T-cell (primary cell): ENCODE data around the gene KRTAP3-2. TPM values are rescaled to one million over a fixed set of nuclear protein-coding genes. Genes with fewer than 3 reads are reported as not detected.

ENCODE experiments used
- ATAC-seq, 4 experiments: fragments of 200-7000 bp in 3 of 4; fragments of 150-1000 bp in 1 of 4; cut with Tn5 transposase; replicated peaks in 1 of 4; 1 replicate in 3 of 4; 2 replicates in 1 of 4; pipeline ENCODE4 v1.10.0; 2021; ENCODE audit warnings: moderate library complexity in 3 of 4, mild to moderate bottlenecking in 2 of 4, moderate number of reproducible peaks in 1 of 4
- CTCF ChIA-PET, 2 donors: fragments of 300-600 bp; sonication (Branson Sonifier 250); formaldehyde crosslinking; loops; one replicate each; lab custom pipeline; 2022; ENCODE audit warnings: antibody characterized with exemption in 2 of 2; lab: Charles Lee
- POLR2A ChIA-PET, 2 donors: fragments of 300-600 bp; sonication (Branson Sonifier 250); formaldehyde crosslinking; loops; one replicate each; lab custom pipeline; 2022; ENCODE audit warnings: antibody characterized with exemption in 2 of 2; lab: Charles Lee
- DNase-seq, 35 experiments: peaks; one replicate each; pipeline versions ENCODE4 v3.0.0 to v3.0.0-alpha.2; 2013 to 2023
- H3K27ac ChIP-seq: one replicate; pipeline ENCODE4 v1.5.1; 2013; ENCODE audit warnings: low read length
- H3K27me3 ChIP-seq, 2 experiments: replicated peaks in 1 of 2; 1 replicate in 1 of 2; 2 replicates in 1 of 2; pipeline versions ENCODE4 v1.6.1 to v1.7.0; 2013; ENCODE audit warnings: low read length in 1 of 2, mixed read lengths in 1 of 2; ENCODE audit not compliant: control insufficient read depth in 2 of 2, insufficient read depth in 2 of 2; ENCODE audit errors: extremely low read depth in 1 of 2
- H3K36me3 ChIP-seq, 2 donors: 1 replicate in 1 of 2; 2 replicates in 1 of 2; pipeline versions ENCODE4 v1.6.1 to v1.7.0; 2013; ENCODE audit warnings: low read length in 1 of 2; ENCODE audit not compliant: control insufficient read depth in 2 of 2, insufficient read depth in 1 of 2; ENCODE audit errors: extremely low read depth in 1 of 2
- H3K4me1 ChIP-seq, 2 experiments: 1 replicate in 1 of 2; 2 replicates in 1 of 2; pipeline versions ENCODE4 v1.6.1 to v1.7.0; 2013; ENCODE audit warnings: low read length in 2 of 2, mixed read lengths in 1 of 2; ENCODE audit not compliant: insufficient read depth in 2 of 2, control insufficient read depth in 1 of 2; ENCODE audit errors: extremely low read depth in 1 of 2
- H3K4me3 ChIP-seq, 2 donors: 1 replicate in 1 of 2; 2 replicates in 1 of 2; pipeline versions ENCODE4 v1.5.1 to v1.7.0; 2013; ENCODE audit warnings: mild to moderate bottlenecking in 2 of 2, low read length in 1 of 2, moderate library complexity in 1 of 2; ENCODE audit not compliant: control insufficient read depth in 1 of 2; ENCODE audit errors: extremely low read depth in 1 of 2
- H3K9me3 ChIP-seq: 2 replicates; pipeline ENCODE4 v1.7.0; 2013
- H3K27ac Mint-ChIP-seq, 2 donors: one replicate each; pipeline ENCODE4 v1.8.0; 2020 to 2021; ENCODE audit warnings: mild to moderate bottlenecking in 2 of 2, mixed read lengths in 2 of 2
- H3K27me3 Mint-ChIP-seq, 2 donors: one replicate each; pipeline ENCODE4 v1.8.0; 2021 to 2022; ENCODE audit warnings: mixed read lengths in 2 of 2
- H3K36me3 Mint-ChIP-seq: one replicate; pipeline ENCODE4 v1.8.0; 2021; ENCODE audit warnings: mixed read lengths
- H3K4me1 Mint-ChIP-seq, 3 donors: one replicate each; pipeline ENCODE4 v1.8.0; 2020 to 2022; ENCODE audit warnings: mixed read lengths in 3 of 3, mild to moderate bottlenecking in 1 of 3
- H3K4me3 Mint-ChIP-seq, 3 donors: one replicate each; pipeline ENCODE4 v1.8.0; 2020 to 2022; ENCODE audit warnings: mild to moderate bottlenecking in 3 of 3, mixed read lengths in 3 of 3, moderate library complexity in 3 of 3
- H3K9me3 Mint-ChIP-seq, 3 donors: one replicate each; pipeline ENCODE4 v1.8.0; 2020 to 2022; ENCODE audit warnings: mixed read lengths in 3 of 3
- WGBS: methylation state at CpG from one replicate; pipeline ENCODE4 v1.1.5; 2013; ENCODE audit warnings: missing lambda C conversion rate; ENCODE audit not compliant: insufficient coverage; 5-methylcytosine and 5-hydroxymethylcytosine counted together
- total RNA-seq, 35 experiments: library from RNA in 6 of 35; stranded (reverse) in 6 of 35; fragments of 120-200 nt in 1 of 35; gene quantifications; one replicate each; pipeline versions ENCODE4 v1.2.1 to v1.2.4 and lab custom pipeline; 2013 to 2026

Gene KRTAP3-2
- total RNA-seq, 5 donors from 2014 or later (not counting 1 experiment from before 2014, with no cell fraction given) = not detected

DNA sequence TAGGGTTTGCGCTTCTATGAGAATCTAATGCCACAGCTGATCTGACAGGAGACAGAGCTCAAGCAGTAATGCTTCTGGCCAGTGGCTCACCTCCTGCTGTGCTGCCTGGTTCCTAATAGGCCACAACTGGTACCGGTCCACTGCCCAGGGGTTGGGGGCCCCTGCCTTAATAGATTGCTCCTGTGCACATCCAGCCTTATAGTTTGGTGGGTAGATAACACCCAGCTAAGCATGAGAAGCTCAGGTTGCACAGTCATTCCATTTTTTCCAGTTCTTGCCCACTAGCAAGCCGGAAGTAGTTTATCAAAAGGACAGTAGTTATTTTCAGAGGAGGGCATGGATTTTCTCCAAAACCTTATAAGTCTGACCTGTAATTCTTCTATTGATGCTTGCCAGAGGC is 19.7 kb upstream of the KRTAP3-2 start:
- ATAC-seq (no peak), DNase-seq (no peak)
- Histone ChIP-seq H3K9me3 (no peaks in the 10 kb centered on the region), H3K4me3 (no peak overlapping the region), H3K27me3 (no peaks in the 10 kb centered on the region), H3K4me1 (no peaks in the 10 kb centered on the region), H3K36me3 (no peaks in the 10 kb centered on the region), H3K27ac (no peak overlapping the region)
- CTCF ChIA-PET = no interaction called here
- Mint-ChIP-seq H3K4me1 (no peaks in the 10 kb centered on the region), H3K9me3 (peaks cover 0 to 4% (median 3%) of the 10 kb centered on the region in 3 donors), H3K36me3 (no peaks in the 10 kb centered on the region), H3K4me3 (no peak overlapping the region), H3K27ac (no peak overlapping the region), H3K27me3 (peaks cover 3 to 21% of the 10 kb centered on the region in 2 donors)
- POLR2A ChIA-PET = no interaction called here
- 91% methylated on average over 1 of the region's 3 CpGs for WGBS

DNA sequence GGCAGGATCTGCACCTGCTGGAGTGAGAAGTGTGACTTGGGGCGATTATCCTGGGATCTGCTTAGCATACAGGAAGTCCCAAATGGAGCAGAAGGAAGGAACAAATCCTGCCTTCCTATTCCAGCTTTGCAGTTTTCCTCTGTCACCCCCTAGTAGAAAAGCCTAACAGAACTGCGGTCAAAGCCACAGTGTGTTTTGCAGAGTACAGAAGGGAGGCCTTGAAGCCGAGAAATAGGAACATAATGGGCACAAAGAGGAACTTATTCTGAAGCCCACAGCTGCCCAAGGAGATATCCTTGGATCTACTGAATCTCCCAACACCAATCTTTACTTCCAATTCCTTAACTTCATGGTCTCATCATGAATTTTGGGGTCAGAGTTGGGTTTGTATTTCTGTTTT is 18.8 kb upstream of the KRTAP3-2 start:
- no peak for DNase-seq
- WGBS = no CpG with 5 or more reads among the region's 3 CpGs

DNA sequence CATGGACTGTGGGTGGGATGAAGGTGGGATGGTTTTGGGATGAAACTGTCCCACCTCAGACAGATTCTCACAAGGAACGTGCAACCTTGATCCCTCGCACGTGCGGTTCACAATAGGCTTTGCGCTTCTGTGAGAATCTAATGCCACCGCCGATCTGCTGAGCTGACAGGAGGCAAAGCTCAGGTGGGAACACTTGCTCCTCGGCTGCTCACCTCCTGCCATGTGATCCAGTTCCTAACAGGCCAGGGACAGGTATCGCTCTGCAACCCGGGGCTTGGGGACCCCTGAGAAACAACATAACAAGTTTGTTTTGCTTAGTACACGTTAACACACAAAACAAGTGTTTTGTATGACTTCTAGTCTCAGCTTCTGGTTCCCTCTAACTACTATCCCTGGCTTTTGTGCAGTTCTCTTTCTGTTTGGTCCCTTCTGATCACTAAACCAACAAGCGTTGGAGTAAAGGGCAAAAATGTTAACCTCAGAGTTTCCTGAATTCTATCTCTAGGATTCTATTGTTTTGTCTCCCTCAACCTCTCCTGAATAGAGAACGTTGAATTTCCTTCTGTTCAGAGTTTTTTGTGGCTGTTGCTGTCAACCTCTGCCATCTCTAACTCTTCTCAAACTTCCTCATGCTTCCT is 17.0 kb upstream of the KRTAP3-2 start:
- no peak overlapping the region for H3K27ac ChIP-seq
- Mint-ChIP-seq H3K4me3 (no peak overlapping the region), H3K4me1 (no peaks in the 10 kb centered on the region), H3K27me3 (peaks cover 3 to 21% of the 10 kb centered on the region in 2 donors), H3K36me3 (no peaks in the 10 kb centered on the region), H3K9me3 (peaks cover 0 to 4% (median 3%) of the 10 kb centered on the region in 3 donors), H3K27ac (no peak overlapping the region)
- WGBS = 85% methylated on average over 12 of the region's 13 CpGs
- H3K9me3 ChIP-seq = no peaks in the 10 kb centered on the region
- DNase-seq (no peak), ATAC-seq (no peak)
- no peak overlapping the region for H3K4me3 ChIP-seq
- no peaks in the 10 kb centered on the region for H3K36me3 ChIP-seq
- H3K4me1 ChIP-seq = no peaks in the 10 kb centered on the region
- POLR2A ChIA-PET = interaction anchor here in 1 of 2 donors (0.6 kb wide), 1 partner anchor 774 kb away, joined by 4 read pairs; no protein-coding TSS in a partner anchor
- CTCF ChIA-PET = no interaction called here
- H3K27me3 ChIP-seq = no peaks in the 10 kb centered on the region

More for the DNA sequence above, 18.8 kb upstream of the KRTAP3-2 start:
- Histone ChIP-seq H3K27me3 (no peaks in the 10 kb centered on the region), H3K9me3 (no peaks in the 10 kb centered on the region), H3K27ac (no peak overlapping the region), H3K4me3 (no peak overlapping the region), H3K36me3 (no peaks in the 10 kb centered on the region), H3K4me1 (no peaks in the 10 kb centered on the region)
- Mint-ChIP-seq H3K4me1 (no peaks in the 10 kb centered on the region), H3K27ac (no peak overlapping the region), H3K36me3 (no peaks in the 10 kb centered on the region), H3K9me3 (peaks cover 0 to 4% (median 3%) of the 10 kb centered on the region in 3 donors), H3K4me3 (no peak overlapping the region), H3K27me3 (peaks cover 3 to 21% of the 10 kb centered on the region in 2 donors)
- CTCF ChIA-PET = no interaction called here
- no peak for ATAC-seq
- POLR2A ChIA-PET = no interaction called here

DNA sequence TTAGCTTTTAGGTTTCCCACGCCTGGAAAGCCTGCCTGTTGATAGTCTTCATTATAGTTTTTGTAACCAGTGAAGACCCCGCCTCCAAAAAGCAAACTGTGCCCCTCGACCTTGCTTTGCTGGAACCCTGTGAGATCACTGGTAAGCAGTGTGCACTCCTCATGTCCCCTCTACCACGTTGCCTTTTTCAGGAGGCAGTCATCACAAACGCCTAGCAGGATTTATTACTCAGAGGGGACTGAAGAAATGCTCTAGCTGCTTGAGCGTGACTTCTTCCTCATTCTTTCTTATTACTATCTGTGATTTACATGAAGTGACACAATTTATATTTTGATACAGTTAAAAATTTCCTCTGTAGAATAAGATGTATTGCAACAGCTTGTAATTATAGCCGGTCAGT is 15.7 kb upstream of the KRTAP3-2 start:
- no peaks in the 10 kb centered on the region for H3K4me1 Mint-ChIP-seq
- H3K36me3 Mint-ChIP-seq = no peaks in the 10 kb centered on the region
- 66% methylated on average over 4 of the region's 7 CpGs for WGBS
- no peak overlapping the region for H3K4me3 Mint-ChIP-seq
- no peak for ATAC-seq
- Histone ChIP-seq H3K4me3 (no peak overlapping the region), H3K36me3 (no peaks in the 10 kb centered on the region), H3K27me3 (no peaks in the 10 kb centered on the region), H3K27ac (no peak overlapping the region), H3K4me1 (no peaks in the 10 kb centered on the region), H3K9me3 (no peaks in the 10 kb centered on the region)
- no peak overlapping the region for H3K27ac Mint-ChIP-seq
- CTCF ChIA-PET = no interaction called here
- H3K27me3 Mint-ChIP-seq = peaks cover 3 to 15% of the 10 kb centered on the region in 2 donors
- no peak for DNase-seq
- POLR2A ChIA-PET = no interaction called here
- no peaks in the 10 kb centered on the region for H3K9me3 Mint-ChIP-seq

DNA sequence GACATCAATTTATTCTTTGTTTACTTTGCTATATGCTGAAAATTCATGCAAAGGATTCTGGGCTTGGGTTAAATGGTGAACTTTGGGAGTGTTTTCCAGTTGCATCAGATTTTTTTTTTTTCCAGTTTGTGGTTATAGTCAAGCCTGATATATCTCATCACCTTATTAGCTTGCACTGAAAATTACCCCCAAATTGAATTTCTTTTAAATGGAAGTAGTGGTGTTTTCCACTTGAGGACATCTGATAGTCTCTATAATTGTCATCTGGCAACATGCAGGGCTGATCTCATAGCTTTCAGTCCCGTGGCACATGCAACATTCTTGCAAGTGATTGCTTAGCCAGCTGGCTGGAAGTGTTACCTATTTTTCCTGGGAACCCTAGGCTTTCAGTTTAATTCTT is 13.9 kb upstream of the KRTAP3-2 start:
- Histone ChIP-seq H3K4me1 (no peaks in the 10 kb centered on the region), H3K27me3 (peaks cover 0 to 3% of the 10 kb centered on the region in 2 experiments), H3K27ac (no peak overlapping the region), H3K4me3 (no peak overlapping the region), H3K36me3 (no peaks in the 10 kb centered on the region), H3K9me3 (no peaks in the 10 kb centered on the region)
- Mint-ChIP-seq H3K4me1 (no peaks in the 10 kb centered on the region), H3K27me3 (peaks cover 3 to 15% of the 10 kb centered on the region in 2 donors), H3K27ac (no peak overlapping the region), H3K36me3 (no peaks in the 10 kb centered on the region), H3K4me3 (no peak overlapping the region), H3K9me3 (no peaks in the 10 kb centered on the region)
- CTCF ChIA-PET = no interaction called here
- WGBS = 55% methylated on average over 1 of the region's 1 CpG
- ATAC-seq (no peak), DNase-seq (no peak)
- POLR2A ChIA-PET = interaction anchor here in 1 of 2 donors (0.6 kb wide), 1 partner anchor 89 kb away, joined by 3 read pairs; no protein-coding TSS in a partner anchor

DNA sequence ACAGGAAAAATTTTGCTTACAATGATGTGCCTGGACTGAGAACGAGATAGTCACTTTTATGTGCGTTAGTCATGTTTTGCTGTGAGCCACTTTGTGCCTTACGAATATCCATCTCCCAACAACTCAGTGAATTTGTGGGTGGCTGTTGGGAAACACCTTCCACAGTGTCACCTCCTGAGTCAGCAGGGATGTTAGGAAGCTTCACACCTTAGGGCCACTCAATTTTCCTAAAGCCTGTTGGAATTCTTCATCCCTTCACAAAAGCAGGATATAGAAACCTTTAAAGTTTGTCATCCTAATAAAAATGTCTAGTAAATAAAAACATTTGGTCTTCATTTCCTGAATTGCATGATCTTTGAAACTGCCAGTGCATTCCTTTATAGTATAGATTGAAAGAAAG is 13.5 kb upstream of the KRTAP3-2 start:
- ATAC-seq (no peak), DNase-seq (no peak)
- H3K36me3 ChIP-seq = no peaks in the 10 kb centered on the region
- Mint-ChIP-seq H3K4me1 (no peaks in the 10 kb centered on the region), H3K27ac (no peak overlapping the region), H3K4me3 (no peak overlapping the region), H3K9me3 (no peaks in the 10 kb centered on the region), H3K27me3 (peaks cover 3 to 15% of the 10 kb centered on the region in 2 donors), H3K36me3 (no peaks in the 10 kb centered on the region)
- H3K27me3 ChIP-seq = peaks cover 0 to 5% of the 10 kb centered on the region in 2 experiments
- H3K4me1 ChIP-seq = no peaks in the 10 kb centered on the region
- H3K27ac ChIP-seq = no peak overlapping the region
- H3K4me3 ChIP-seq = no peak overlapping the region
- CTCF ChIA-PET = no interaction called here
- no peaks in the 10 kb centered on the region for H3K9me3 ChIP-seq
- POLR2A ChIA-PET = interaction anchor here in 1 of 2 donors (0.6 kb wide), 1 partner anchor 89 kb away, joined by 3 read pairs; no protein-coding TSS in a partner anchor
- 60% methylated on average over 1 of the region's 3 CpGs for WGBS
